Endothelial cell of umbilical vein (primary cell): ENCODE measurements around the gene CFLAR. TPM values are rescaled to one million over a fixed set of nuclear protein-coding genes. Genes with fewer than 3 reads are reported as not detected.

Experiments used
- BruUV-seq: library from RNA; stranded (reverse); fragments of 400-500 nt; replicated peaks from 2 replicates; lab custom pipeline; 2021; lab: Mats Ljungman, UMichigan
- CTCF ChIA-PET: fragments of 300-600, 350-600 bp; sonication (Branson Sonifier 250); formaldehyde crosslinking; loops from one replicate; lab custom pipeline; 2021; ENCODE audit warnings: antibody characterized with exemption, inconsistent platforms; lab: Charles Lee
- POLR2A ChIA-PET: fragments of 300-600, 350-600 bp; sonication (Branson Sonifier 250); formaldehyde crosslinking; loops from one replicate; lab custom pipeline; 2021; ENCODE audit warnings: antibody characterized with exemption, inconsistent platforms; lab: Charles Lee
- DNase-seq: peaks from one replicate; pipeline ENCODE4 v3.0.0-alpha.2; 2011; ENCODE audit warnings: low read depth, low spot score
- FAIRE-seq: peaks from 2 replicates; lab custom pipeline; 2011; peaks lifted over from hg19 to GRCh38; lab: Jason Lieb, UNC
- H2AFZ ChIP-seq: 2 replicates; pipeline ENCODE4 v1.6.0; 2012; ENCODE audit warnings: low read depth, low read length, control low read depth, inconsistent platforms
- H3K27ac ChIP-seq: 2 replicates; pipeline ENCODE4 v1.5.1; 2011; ENCODE audit warnings: low read depth, mild to moderate bottlenecking, control low read depth, low read length, moderate library complexity; ENCODE audit not compliant: insufficient read depth
- H3K27me3 ChIP-seq, 2 experiments: 2 replicates each; pipeline versions ENCODE4 v1.6.0 to v1.6.1; 2011; ENCODE audit warnings: low read length in 2 of 2, mixed read lengths in 1 of 2; ENCODE audit not compliant: control insufficient read depth in 2 of 2, insufficient read depth in 2 of 2
- H3K36me3 ChIP-seq, 2 experiments: 2 replicates in 1 of 2; 3 replicates in 1 of 2; pipeline ENCODE4 v1.5.1; 2011; ENCODE audit warnings: low read length in 2 of 2, mild to moderate bottlenecking in 1 of 2, moderate library complexity in 1 of 2; ENCODE audit not compliant: control insufficient read depth in 2 of 2, insufficient read depth in 2 of 2; ENCODE audit errors: extremely low read depth in 1 of 2
- H3K4me1 ChIP-seq: 3 replicates; pipeline ENCODE4 v1.5.1; 2011; ENCODE audit warnings: mild to moderate bottlenecking, low read length; ENCODE audit not compliant: control insufficient read depth, insufficient read depth; ENCODE audit errors: extremely low read depth
- H3K4me2 ChIP-seq: 2 replicates; pipeline ENCODE4 v1.6.1; 2011; ENCODE audit warnings: low read length, control low read depth, mixed read lengths; ENCODE audit not compliant: insufficient read depth
- H3K4me3 ChIP-seq, 3 experiments: fragments of 200-600 bp in 1 of 3; sonication (generic), shearing (Covaris generic) in 1 of 3; replicated peaks in 1 of 3; 2 replicates each; pipeline ENCODE4 v1.5.1; 2011 to 2016; ENCODE audit warnings: control low read depth in 3 of 3, low read length in 3 of 3, mild to moderate bottlenecking in 2 of 3, inconsistent platforms in 1 of 3, low read depth in 1 of 3, moderate library complexity in 1 of 3; ENCODE audit not compliant: insufficient read depth in 1 of 3
- H3K79me2 ChIP-seq: 2 replicates; pipeline ENCODE4 v1.6.0; 2012; ENCODE audit warnings: low read length, inconsistent platforms; ENCODE audit not compliant: control insufficient read depth, insufficient read depth
- H3K9ac ChIP-seq: replicated peaks from 2 replicates; pipeline ENCODE3; 2011; ENCODE audit warnings: low read length, control low read depth; ENCODE audit not compliant: insufficient read depth; ENCODE audit errors: extremely low read depth
- H3K9me1 ChIP-seq: replicated peaks from 3 replicates; pipeline ENCODE4 v1.6.0; 2011; ENCODE audit warnings: mild to moderate bottlenecking, low read length; ENCODE audit not compliant: control insufficient read depth, insufficient read depth; ENCODE audit errors: extremely low read depth
- H3K9me3 ChIP-seq: replicated peaks from 2 replicates; pipeline ENCODE4 v1.5.1; 2012; ENCODE audit warnings: low read length, inconsistent platforms; ENCODE audit not compliant: control insufficient read depth, insufficient read depth
- H4K20me1 ChIP-seq: replicated peaks from 2 replicates; pipeline ENCODE3; 2011; ENCODE audit warnings: mild to moderate bottlenecking, low read length; ENCODE audit not compliant: control insufficient read depth, insufficient read depth; ENCODE audit errors: extremely low read depth
- EZH2 ChIP-seq: IDR thresholded peaks from 2 replicates; pipeline ENCODE4 v1.6.1; 2012; ENCODE audit warnings: borderline replicate concordance, low read depth, mild to moderate bottlenecking, moderate library complexity, low read length, inconsistent platforms; ENCODE audit not compliant: severe bottlenecking
- FOS ChIP-seq: IDR thresholded peaks from 2 replicates; pipeline ENCODE4 v1.6.1; 2011; ENCODE audit warnings: mild to moderate bottlenecking, low read length, moderate library complexity, borderline replicate concordance; ENCODE audit not compliant: insufficient read depth
- GATA2 ChIP-seq: IDR thresholded peaks from 2 replicates; pipeline ENCODE4 v1.7.0; 2011; ENCODE audit warnings: low read depth, mild to moderate bottlenecking, moderate library complexity, mixed read lengths, low read length; ENCODE audit not compliant: insufficient read length, insufficient read depth
- JUN ChIP-seq: IDR thresholded peaks from 2 replicates; pipeline ENCODE4 v1.6.1; 2011; ENCODE audit warnings: borderline replicate concordance, low read depth; ENCODE audit not compliant: insufficient read length, insufficient read depth
- MAX ChIP-seq: IDR thresholded peaks from 2 replicates; pipeline ENCODE4 v1.6.1; 2011; ENCODE audit not compliant: insufficient read depth, insufficient read length
- MYC ChIP-seq: IDR thresholded peaks from one replicate; pipeline ENCODE4 v1.6.1; 2011; ENCODE audit warnings: mild to moderate bottlenecking, low read depth, low read length
- POLR2A ChIP-seq: IDR thresholded peaks from 2 replicates; pipeline ENCODE4 v1.6.1; 2012; ENCODE audit warnings: low read depth, mild to moderate bottlenecking, control low read depth, low read length
- dilution Hi-C: fragments of 300-500 bp; cut with MboI; formaldehyde crosslinking; loops from one replicate; pipeline ENCODE4 v1.15.0; 2019; ENCODE audit warnings: low sequenced_read_pairs; ENCODE audit not compliant: extremely low pct_ligation_motif_present
- intact Hi-C: fragments of 100-400 bp; cut with micrococcal nuclease; formaldehyde crosslinking; loops from one replicate; pipeline ENCODE4 v1.10.0; 2022
- polyA plus RNA-seq, 4 experiments: library from polyadenylated mRNA; depleted of rRNA in 3 of 4; stranded (reverse) in 3 of 4; unstranded in 1 of 4; fragments of >200 nt; gene quantifications; 2 replicates each; pipeline versions ENCODE4 v1.2.1 to v1.2.3, GENCODE V29; 2011 to 2012; ENCODE audit warnings: missing spikeins in 1 of 4
- total RNA-seq: library from RNA; stranded (reverse); gene quantifications from 2 replicates; pipeline ENCODE4 v1.2.3, GENCODE V29; 2021

The CFLAR gene
- total and polyA plus RNA-seq, 2 donors (not counting 3 experiments of a cell fraction or from before 2014, with no cell fraction given): 104 to 260 TPM

GRCh38 chr2:201074996-201075395, 41.0 kb upstream of the CFLAR start:
- H3K79me2 ChIP-seq: peaks cover 38% of the 10 kb centered on the region

GRCh38 chr2:201084863-201085262, 31.1 kb upstream of the CFLAR start:
- CTCF ChIA-PET: interaction anchor here (0.6 to 1.3 kb wide), 3 partner anchors 16 to 73 kb away, joined by 3 to 5 read pairs (median 4); no protein-coding TSS in a partner anchor
- Histone ChIP-seq H3K36me3 (peaks cover 0 to 4% of the 10 kb centered on the region in 2 experiments), H3K9me1 (no peaks in the 10 kb centered on the region), H4K20me1 (no peaks in the 10 kb centered on the region), H3K79me2 (no peaks in the 10 kb centered on the region), H3K4me1 (no peaks in the 10 kb centered on the region), H3K4me3 (no peak overlapping the region), H3K27ac (no peak overlapping the region), H3K27me3 (no peaks in the 10 kb centered on the region), H2AFZ (no peak overlapping the region), H3K9me3 (no peaks in the 10 kb centered on the region), H3K9ac (no peak overlapping the region), H3K4me2 (no peak overlapping the region)
- no TSS peak for BruUV-seq
- dilution Hi-C loops: no loop called here
- FAIRE-seq (no peak), DNase-seq (no peak)
- intact Hi-C loops: no loop called here
- POLR2A ChIA-PET: no interaction called here
- TF ChIP-seq POLR2A: no peak
- no peak for TF ChIP-seq JUN
- TF ChIP-seq GATA2: no peak
- no peak for TF ChIP-seq EZH2
- no peak for TF ChIP-seq MAX
- TF ChIP-seq MYC: no peak

More at GRCh38 chr2:201074996-201075395, 41.0 kb upstream of the CFLAR start:
- Histone ChIP-seq H3K4me2 (no peak overlapping the region), H3K9me1 (no peaks in the 10 kb centered on the region), H3K27me3 (no peaks in the 10 kb centered on the region), H4K20me1 (no peaks in the 10 kb centered on the region), H3K4me1 (peaks cover 17% of the 10 kb centered on the region), H3K36me3 (peaks cover 2% of the 10 kb centered on the region in 2 experiments), H3K9me3 (no peaks in the 10 kb centered on the region), H3K27ac (no peak overlapping the region), H3K9ac (no peak overlapping the region), H3K4me3 (no peak overlapping the region), H2AFZ (no peak overlapping the region)
- CTCF ChIA-PET: interaction anchor here (0.7 kb wide), 1 partner anchor 24 kb away, joined by 3 read pairs; no protein-coding TSS in a partner anchor
- intact Hi-C loops (loop anchor here (5.0 kb wide), 1 partner anchor 363 kb away; no protein-coding TSS in a partner anchor), dilution Hi-C loops (no loop called here)
- no TSS peak for BruUV-seq
- POLR2A ChIA-PET: interaction anchor here (0.7 kb wide), 1 partner anchor 297 kb away, joined by 7 read pairs; no protein-coding TSS in a partner anchor
- TF ChIP-seq FOS (no peak), EZH2 (no peak)
- no peak for FAIRE-seq
- DNase-seq: no peak
